GM23248 (cell line): ENCODE data around the gene PRSS22. TPM values are rescaled to one million over a fixed set of nuclear protein-coding genes. Genes with fewer than 3 reads are reported as not detected.

Experiments
- DNase-seq: peaks from one replicate; pipeline ENCODE4 v3.0.0-alpha.2; 2015
- H2AFZ ChIP-seq: fragments of 200-600 bp; sonication (generic); 2 replicates; pipeline ENCODE4 v1.6.1; 2016; ENCODE audit warnings: antibody characterized with exemption
- H3F3A ChIP-seq: fragments of 200-600 bp; sonication (generic); 2 replicates; pipeline ENCODE4 v1.6.1; 2016; ENCODE audit warnings: mild to moderate bottlenecking, antibody characterized with exemption, mixed run types; ENCODE audit not compliant: insufficient read depth
- H3K27ac ChIP-seq: fragments of 200-600 bp; sonication (generic); 2 replicates; pipeline ENCODE4 v1.5.1; 2016; ENCODE audit warnings: mild to moderate bottlenecking
- H3K27me3 ChIP-seq: fragments of 200-600 bp; sonication (generic); replicated peaks from 2 replicates; pipeline ENCODE4 v1.6.1; 2016; ENCODE audit warnings: mild to moderate bottlenecking; ENCODE audit not compliant: insufficient read depth
- H3K36me3 ChIP-seq: fragments of 200-600 bp; sonication (generic); 2 replicates; pipeline ENCODE4 v1.6.1; 2016; ENCODE audit warnings: low read depth, mild to moderate bottlenecking
- H3K4me1 ChIP-seq: fragments of 200-600 bp; sonication (generic); 2 replicates; pipeline ENCODE4 v1.6.1; 2016; ENCODE audit warnings: mild to moderate bottlenecking; ENCODE audit not compliant: insufficient read depth
- H3K4me2 ChIP-seq: fragments of 200-600 bp; sonication (generic); one replicate; pipeline ENCODE4 v1.6.1; 2016; ENCODE audit warnings: mild to moderate bottlenecking; ENCODE audit not compliant: unreplicated experiment
- H3K4me3 ChIP-seq: fragments of 200-600 bp; sonication (generic); 2 replicates; pipeline ENCODE4 v1.5.1; 2016; ENCODE audit warnings: mild to moderate bottlenecking
- H3K79me2 ChIP-seq: fragments of 200-600 bp; sonication (generic); 2 replicates; pipeline ENCODE4 v1.6.1; 2016; ENCODE audit warnings: mild to moderate bottlenecking; ENCODE audit not compliant: insufficient read depth
- H3K9ac ChIP-seq: fragments of 200-600 bp; sonication (generic); 2 replicates; pipeline ENCODE4 v1.6.1; 2016; ENCODE audit warnings: mild to moderate bottlenecking
- H3K9me2 ChIP-seq: fragments of 200-600 bp; sonication (generic); 2 replicates; pipeline ENCODE4 v1.6.1; 2016; ENCODE audit warnings: mixed run types, mild to moderate bottlenecking, moderate library complexity; ENCODE audit not compliant: insufficient read depth
- H3K9me3 ChIP-seq: fragments of 200-600 bp; sonication (generic); one replicate; pipeline ENCODE4 v1.6.1; 2017; ENCODE audit warnings: low read depth
- H4K20me1 ChIP-seq: fragments of 200-600 bp; sonication (generic); 2 replicates; pipeline ENCODE4 v1.6.0; 2016; ENCODE audit not compliant: insufficient read depth
- EZH2 ChIP-seq: fragments of 200-600 bp; sonication (generic); IDR thresholded peaks from 2 replicates; pipeline ENCODE4 v1.6.1; 2018; ENCODE audit warnings: antibody characterized with exemption, mild to moderate bottlenecking; ENCODE audit not compliant: insufficient read depth, poor library complexity, severe bottlenecking
- EZH2phosphoT487 ChIP-seq: fragments of 200-600 bp; sonication (generic); IDR thresholded peaks from 2 replicates; pipeline ENCODE4 v1.6.1; 2018; ENCODE audit warnings: antibody characterized with exemption, moderate library complexity, mild to moderate bottlenecking, low read depth; ENCODE audit not compliant: insufficient read depth
- WGBS, 2 experiments: methylation state at CpG; one replicate each; pipeline ENCODE4 v1.1.6; 2015 to 2017; ENCODE audit warnings: low lambda C conversion rate in 2 of 2, low coverage in 1 of 2; ENCODE audit errors: missing lambda C conversion rate in 2 of 2; 5-methylcytosine and 5-hydroxymethylcytosine counted together
- in situ Hi-C: fragments of 300-500 bp; cut with MboI; formaldehyde crosslinking; loops from 2 replicates; pipeline ENCODE4 v1.15.0; 2020
- polyA plus RNA-seq: library from polyadenylated mRNA; unstranded; fragments of >200 nt; fragmentation: Nextera tagmentation; extraction: Ambion mirVana; gene quantifications from 2 replicates; pipeline ENCODE4 v1.2.1, GENCODE V29; 2016
- total RNA-seq: library from RNA; depleted of rRNA; stranded (reverse); fragments of >200 nt; shearing (Covaris generic); gene quantifications from 2 replicates; pipeline ENCODE4 v1.2.3, GENCODE V29; 2014

The PRSS22 gene
- total and polyA plus RNA-seq, 2 experiments from 2014 or later, result not detected

GRCh38 chr16:2838928-2839327 lies 19.0 kb downstream of the PRSS22 start:
- no peak for TF ChIP-seq EZH2
- TF ChIP-seq EZH2phosphoT487, result no peak
- H3K79me2 ChIP-seq, result no peaks in the 10 kb centered on the region
- peak; percentile 94 for DNase-seq
- H4K20me1 ChIP-seq, result no peaks in the 10 kb centered on the region
- no peaks in the 10 kb centered on the region for H3K36me3 ChIP-seq
- H2AFZ ChIP-seq, result no peak overlapping the region
- no peak overlapping the region for H3K9ac ChIP-seq
- no peak overlapping the region for H3K4me3 ChIP-seq
- no peaks in the 10 kb centered on the region for H3K9me3 ChIP-seq
- no peaks in the 10 kb centered on the region for H3K9me2 ChIP-seq
- in situ Hi-C loops, result no loop called here
- 2 to 6% methylated on average over 12 of the region's 12 CpGs for WGBS, 2 experiments
- H3K27ac ChIP-seq, result no peak overlapping the region
- H3F3A ChIP-seq, result peaks cover 22% of the 10 kb centered on the region
- H3K4me1 ChIP-seq, result peaks cover 6% of the 10 kb centered on the region
- no peaks in the 10 kb centered on the region for H3K27me3 ChIP-seq
- no peak overlapping the region for H3K4me2 ChIP-seq

- WGBS, 2 experiments, result 63 to 66% methylated on average over 13 of the region's 13 CpGs
- Histone ChIP-seq H3K9me2 (no peaks in the 10 kb centered on the region), H3K27ac (no peak overlapping the region), H3K79me2 (no peaks in the 10 kb centered on the region), H4K20me1 (no peaks in the 10 kb centered on the region), H2AFZ (no peak overlapping the region), H3K9ac (no peak overlapping the region), H3K4me2 (no peak overlapping the region), H3K4me1 (peaks cover 6% of the 10 kb centered on the region), H3K36me3 (no peaks in the 10 kb centered on the region), H3K27me3 (no peaks in the 10 kb centered on the region; the same call in 1 of the 2 replicates), H3F3A (peaks cover 22% of the 10 kb centered on the region), H3K4me3 (no peak overlapping the region), H3K9me3 (no peaks in the 10 kb centered on the region)
- TF ChIP-seq EZH2 (no peak), EZH2phosphoT487 (no peak)
- DNase-seq, result peak; percentile 41
- in situ Hi-C loops, result no loop called here
These were observed 21.1 kb downstream of the PRSS22 start for GRCh38 chr16:2836646-2837508.

GRCh38 chr16:2835638-2836493 lies 22.1 kb downstream of the PRSS22 start:
- DNase-seq, result peak; percentile 93
- Histone ChIP-seq H4K20me1 (no peaks in the 10 kb centered on the region), H3K4me1 (peaks cover 6% of the 10 kb centered on the region), H2AFZ (no peak overlapping the region), H3K4me2 (peak overlapping the region; percentile 42), H3K9me3 (no peaks in the 10 kb centered on the region), H3F3A (peaks cover 22% of the 10 kb centered on the region), H3K27ac (peak overlapping the region; percentile 15; the same call in 1 of the 2 replicates), H3K9ac (no peak overlapping the region), H3K36me3 (no peaks in the 10 kb centered on the region), H3K4me3 (no peak overlapping the region), H3K79me2 (no peaks in the 10 kb centered on the region), H3K27me3 (no peaks in the 10 kb centered on the region; the same call in 1 of the 2 replicates), H3K9me2 (no peaks in the 10 kb centered on the region)
- peak; percentile 98 for TF ChIP-seq EZH2phosphoT487
- no peak for TF ChIP-seq EZH2
- 27% methylated on average over 22 of the region's 22 CpGs for WGBS, 2 experiments
- in situ Hi-C loops, result no loop called here

GRCh38 chr16:2834968-2835367 lies 23.0 kb downstream of the PRSS22 start:
- Histone ChIP-seq H3K27me3 (peaks cover 7% of the 10 kb centered on the region), H3K4me3 (no peak overlapping the region), H3K9ac (no peak overlapping the region), H3K4me1 (peaks cover 6% of the 10 kb centered on the region), H3K9me2 (no peaks in the 10 kb centered on the region), H4K20me1 (no peaks in the 10 kb centered on the region), H3K79me2 (no peaks in the 10 kb centered on the region), H3F3A (peaks cover 22% of the 10 kb centered on the region), H2AFZ (no peak overlapping the region), H3K36me3 (no peaks in the 10 kb centered on the region), H3K4me2 (no peak overlapping the region), H3K27ac (no peak overlapping the region), H3K9me3 (no peaks in the 10 kb centered on the region)
- in situ Hi-C loops, result no loop called here
- 94% methylated on average over 3 of the region's 3 CpGs; no CpG with 5 or more reads in 1 of the 2 experiments for WGBS, 2 experiments
- DNase-seq, result no peak
- TF ChIP-seq EZH2phosphoT487, result no peak
- TF ChIP-seq EZH2, result no peak
